ENCODE data around the gene POLN.

Gene POLN

DNA sequence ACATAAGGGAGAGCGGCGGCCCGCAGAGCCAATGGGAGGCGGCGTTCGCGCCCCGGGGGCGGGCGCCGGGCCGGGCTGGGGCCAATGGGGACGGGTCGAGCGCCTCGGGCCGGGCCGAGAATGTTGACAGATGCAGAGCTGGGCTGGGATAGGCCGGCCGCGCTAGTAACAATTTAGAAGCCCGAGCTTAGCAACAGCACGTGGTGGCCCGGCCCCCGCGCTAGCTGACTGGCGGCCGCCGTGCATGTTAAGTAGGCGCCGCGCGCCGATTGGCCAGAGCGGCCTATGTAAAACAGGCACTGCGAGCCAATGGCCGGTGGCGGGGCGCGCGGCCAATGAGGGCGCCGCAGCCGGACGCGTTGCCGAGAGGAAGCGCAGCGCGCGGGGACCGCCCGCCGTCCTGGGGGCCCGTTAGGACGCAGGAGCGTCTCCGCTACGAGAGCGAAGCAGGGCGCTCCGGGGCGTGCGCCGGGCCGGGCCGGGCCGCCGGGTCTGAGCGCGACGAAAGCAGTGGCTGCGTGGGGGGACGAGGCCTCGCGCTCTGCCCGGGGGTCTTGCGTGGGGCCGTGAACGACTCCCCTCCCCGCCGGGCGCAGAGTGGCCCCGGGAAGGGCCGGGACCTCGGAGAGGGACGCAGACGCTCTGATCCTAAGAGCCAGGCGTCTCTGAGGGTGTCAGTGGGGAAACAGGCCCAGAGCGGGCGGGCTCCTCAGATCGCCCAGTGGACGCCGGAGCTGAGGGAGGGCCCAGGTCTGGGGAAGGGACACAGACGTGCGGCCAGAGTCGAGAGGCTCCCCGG lies 20.4 kb upstream of the POLN start:
- DNase-seq = peak; percentile 96

DNA sequence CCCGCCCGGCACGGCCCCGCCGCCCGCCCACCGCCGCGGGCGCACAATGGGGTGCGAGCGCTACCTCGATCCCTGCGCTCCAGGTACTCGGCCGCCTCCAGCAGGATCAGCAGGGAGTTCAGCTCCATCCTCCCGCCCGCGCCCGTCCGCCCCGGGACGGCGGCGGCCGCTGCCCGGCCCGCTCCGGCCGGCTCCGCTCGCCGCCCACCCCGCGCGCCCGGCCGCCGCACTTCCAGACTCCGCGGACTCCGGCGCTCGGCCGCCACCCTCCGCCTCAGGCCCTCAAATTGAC lies 19.9 kb upstream of the POLN start, which contains the start of gene MXD4:
TSS of gene MXD4 (minus strand) at position 257 of the 292 bp plus-strand sequence. CDS start at position 128, 129 bp downstream.
- DNase-seq = no peak

GRCh38 chr4:2261110-2261852 lies 19.4 kb upstream of the POLN start:
- DNase-seq = no peak

GRCh38 chr4:2260344-2261109 lies 18.6 kb upstream of the POLN start:
- DNase-seq = no peak

GRCh38 chr4:2259541-2260343 lies 17.8 kb upstream of the POLN start:
- no peak for DNase-seq

DNA sequence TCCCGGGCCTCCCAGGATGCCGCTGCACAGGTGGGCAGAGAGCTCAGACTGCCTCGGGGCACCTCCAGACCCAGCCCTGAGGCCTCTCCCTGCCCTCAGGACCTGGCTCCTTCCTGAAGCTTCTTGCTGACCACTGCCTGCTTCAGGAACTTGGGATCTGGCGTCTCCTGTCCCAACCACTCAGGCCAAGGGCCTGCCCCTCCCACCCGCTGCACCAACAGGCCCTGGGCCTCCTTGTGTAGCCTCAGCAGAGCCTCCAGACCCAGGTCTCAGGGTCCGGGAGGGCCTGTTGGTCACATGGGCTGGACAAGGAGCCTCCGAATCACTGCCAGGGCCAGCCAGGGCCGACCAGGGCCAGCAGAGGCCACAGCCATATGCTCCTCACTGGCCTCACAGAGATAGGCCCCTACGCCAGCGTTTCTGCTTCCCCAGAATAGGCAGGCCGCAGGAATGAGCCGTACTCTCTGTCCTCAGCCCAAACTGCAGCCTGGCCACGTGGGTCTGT lies 17.2 kb upstream of the POLN start:
- no peak for DNase-seq

- no peak for DNase-seq
Observed at GRCh38 chr4:2258091-2259035, 16.4 kb upstream of the POLN start.

DNA sequence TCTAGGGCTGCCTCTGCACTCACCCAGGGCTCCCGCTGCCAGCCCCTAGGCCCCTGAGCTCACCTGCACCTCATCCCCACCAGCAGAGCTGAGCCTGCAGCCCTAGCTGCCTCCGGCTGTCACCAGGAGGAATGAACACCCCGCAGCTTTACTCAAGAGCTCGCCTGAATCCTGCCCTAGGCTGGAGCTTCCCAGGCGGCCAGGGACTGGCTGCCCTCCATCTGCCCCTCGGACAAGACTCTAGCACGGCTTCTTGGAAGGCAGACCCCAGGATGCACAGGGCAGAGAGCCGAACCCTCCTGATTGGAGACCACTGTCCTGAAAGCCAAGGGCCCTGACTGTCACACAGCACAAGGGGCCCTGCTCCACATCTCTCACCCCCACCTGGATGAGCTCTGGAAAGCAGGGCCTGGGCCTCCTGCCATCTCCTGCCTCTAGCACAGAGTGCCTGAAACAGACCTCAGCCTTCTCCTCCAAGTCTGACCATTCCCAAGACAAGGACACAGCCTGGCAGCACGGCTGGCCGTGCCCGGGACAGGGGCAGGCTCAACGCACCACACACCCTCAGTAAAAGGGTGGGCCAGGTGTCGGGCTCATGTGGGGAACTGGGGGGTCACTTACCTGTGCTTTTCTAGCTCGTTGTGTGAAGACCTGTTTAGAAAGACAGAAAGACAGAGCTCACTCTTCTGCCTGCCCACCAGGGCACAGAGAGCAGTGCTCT lies 15.6 kb upstream of the POLN start:
- no peak for DNase-seq

DNA sequence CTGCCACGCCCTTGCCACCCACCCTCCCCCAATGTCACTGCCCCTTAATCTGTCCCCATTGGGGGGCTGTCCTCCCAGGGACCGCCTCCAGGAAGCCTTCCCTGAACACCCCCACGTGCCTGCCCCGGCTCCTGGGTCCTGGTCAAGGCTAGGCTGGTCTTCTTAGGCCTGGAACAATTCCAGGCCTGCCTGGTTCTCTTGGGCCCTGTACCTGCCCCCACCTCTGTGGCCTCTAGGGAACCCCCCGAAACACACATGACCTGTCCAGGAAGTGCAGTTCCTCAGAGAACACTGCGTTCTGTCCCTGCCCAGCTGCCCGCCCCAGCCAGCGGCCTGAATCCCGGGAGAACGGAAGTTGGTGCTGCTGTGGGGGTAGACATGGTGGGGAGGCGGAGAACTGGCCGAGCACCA lies 14.9 kb upstream of the POLN start:
- DNase-seq = no peak

GRCh38 chr4:2256156-2256731 lies 14.3 kb upstream of the POLN start:
- DNase-seq = no peak

DNA sequence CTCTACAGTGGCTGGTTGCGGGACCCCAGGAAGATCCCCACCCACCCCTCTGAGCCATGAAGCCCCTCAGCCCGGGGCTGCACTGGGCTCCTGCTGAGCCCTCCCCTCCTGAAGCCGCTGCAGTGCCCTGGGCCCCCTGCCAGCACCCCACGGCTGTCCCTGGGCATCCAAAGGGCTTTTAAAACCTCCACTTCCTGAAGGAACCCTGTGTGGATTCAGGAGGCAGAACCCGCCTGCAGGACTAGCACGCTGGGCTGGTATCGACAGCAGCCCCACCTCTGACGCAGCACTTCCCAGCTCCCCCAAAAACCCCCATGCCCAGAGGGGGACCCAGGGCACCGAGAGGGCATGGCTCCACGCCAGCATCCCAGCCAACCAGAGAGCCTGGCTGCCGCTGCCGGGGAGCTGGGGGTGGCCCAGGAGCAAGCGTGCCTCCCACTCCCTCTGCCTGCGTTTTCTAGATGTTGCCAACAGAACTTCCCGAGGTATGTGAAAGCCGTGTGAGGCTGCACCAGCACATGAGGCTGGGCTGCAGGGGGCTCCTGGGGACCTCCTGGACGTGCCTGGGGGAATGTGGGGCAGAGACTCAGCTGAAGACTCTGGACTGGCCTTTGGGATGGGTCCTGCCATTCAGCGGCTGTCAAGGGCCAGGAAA lies 13.7 kb upstream of the POLN start:
- DNase-seq = no peak

DNA sequence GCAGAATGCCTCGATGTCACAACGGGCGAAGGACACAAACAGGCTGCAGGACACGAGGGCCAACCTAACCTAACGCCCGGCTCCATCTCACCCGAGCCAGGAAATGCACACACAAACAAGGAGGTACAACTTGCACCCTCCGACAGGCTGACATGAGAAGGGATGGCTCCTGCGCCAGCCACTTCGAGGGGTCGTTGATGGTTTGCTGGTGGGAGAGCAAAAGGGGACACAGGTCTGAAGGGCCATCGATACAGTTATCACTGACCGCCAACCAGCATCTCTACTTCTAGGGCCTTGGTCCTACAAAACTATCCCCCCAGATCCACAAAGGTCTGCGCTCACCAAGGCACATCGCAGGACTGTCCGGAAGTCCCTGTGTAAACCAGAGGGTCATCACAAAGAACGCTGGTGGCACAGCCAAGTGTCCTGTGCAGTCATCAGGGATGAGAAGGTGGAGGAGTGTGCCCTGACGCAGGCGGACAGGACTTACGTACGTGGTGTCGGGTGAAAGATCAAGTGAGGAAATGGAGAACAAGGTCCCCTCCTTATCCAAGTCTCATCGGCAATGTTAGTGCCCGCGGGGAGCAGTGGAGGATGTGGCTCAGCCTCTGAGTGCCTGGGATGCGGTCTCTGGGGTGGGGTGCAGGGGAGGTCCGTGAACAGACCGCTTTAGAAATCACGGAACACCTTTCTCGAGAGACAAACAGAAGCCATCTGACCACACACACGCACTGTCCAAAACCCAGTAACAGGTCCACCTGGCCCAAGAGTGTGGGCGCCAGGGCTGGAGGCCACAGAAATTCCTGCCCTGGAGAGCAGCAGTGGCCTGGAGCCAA lies 13.0 kb upstream of the POLN start:
- no peak for DNase-seq

- DNase-seq = no peak
Observed at GRCh38 chr4:2253160-2254084, 11.5 kb upstream of the POLN start.

- DNase-seq = no peak
Observed at GRCh38 chr4:2252530-2253091, 10.7 kb upstream of the POLN start.

DNA sequence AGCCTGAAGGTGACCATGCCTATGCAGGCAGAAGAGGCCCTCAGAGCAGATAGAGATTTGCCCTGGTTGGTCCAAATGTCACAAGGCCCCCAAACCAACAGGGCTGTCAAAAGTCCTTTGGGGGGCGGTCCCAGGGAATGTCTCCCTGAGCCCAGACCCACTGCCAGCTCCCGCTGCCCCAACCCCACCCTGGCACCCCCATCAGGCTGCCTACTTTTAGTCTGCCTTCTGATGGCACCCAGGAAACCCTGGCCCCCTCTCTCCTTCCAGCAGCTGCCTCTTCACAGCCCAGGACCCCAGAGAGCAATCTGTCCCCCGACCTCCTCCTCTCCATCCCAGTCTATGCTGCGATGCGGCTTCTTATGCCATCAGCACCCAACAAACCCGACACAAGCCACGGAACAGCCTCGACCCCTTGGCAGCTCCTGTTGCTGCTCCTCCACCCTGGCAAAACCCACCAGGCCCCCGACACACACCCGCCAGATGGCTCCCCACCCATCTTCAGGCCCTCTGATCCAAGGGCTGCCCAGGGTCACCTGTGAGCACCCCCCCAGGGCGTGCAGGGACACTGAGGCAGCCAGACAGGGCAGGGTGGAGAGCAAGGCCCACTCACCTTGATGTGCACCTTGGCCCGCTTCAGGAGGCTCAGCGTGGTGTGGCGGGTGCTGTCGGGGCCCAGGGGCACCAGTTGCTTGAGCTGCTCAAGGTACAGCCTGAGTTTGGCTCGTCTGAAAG lies 10.0 kb upstream of the POLN start:
- DNase-seq = no peak

- no peak for DNase-seq
Observed at GRCh38 chr4:2251073-2251794, 9.3 kb upstream of the POLN start.

Data from NCI-H510A (cell line).